Measurements from ENCODE around the gene PCDHGB5.
"Not testable (repeated sequence)": the region's sequence is repeated elsewhere in the genome, so short reads cannot be mapped to it uniquely, and the experiment has no call there.

The PCDHGB5 gene

DNA sequence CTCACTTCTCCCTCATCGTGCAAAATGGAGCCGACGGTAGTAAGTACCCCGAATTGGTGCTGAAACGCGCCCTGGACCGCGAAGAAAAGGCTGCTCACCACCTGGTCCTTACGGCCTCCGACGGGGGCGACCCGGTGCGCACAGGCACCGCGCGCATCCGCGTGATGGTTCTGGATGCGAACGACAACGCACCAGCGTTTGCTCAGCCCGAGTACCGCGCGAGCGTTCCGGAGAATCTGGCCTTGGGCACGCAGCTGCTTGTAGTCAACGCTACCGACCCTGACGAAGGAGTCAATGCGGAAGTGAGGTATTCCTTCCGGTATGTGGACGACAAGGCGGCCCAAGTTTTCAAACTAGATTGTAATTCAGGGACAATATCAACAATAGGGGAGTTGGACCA is 33.5 kb downstream of the PCDHGB5 start:
- Histone ChIP-seq H3K4me2 (ENCODE audit: low read depth, low read length, poor library complexity, severe bottlenecking) (no peak overlapping the region), H2AFZ (ENCODE audit: low read depth, low read length, severe bottlenecking) (no peak overlapping the region), H3K9me2 (replicated peaks; ENCODE audit: insufficient read depth, low read length) (no peaks in the 10 kb centered on the region), H4K20me1 (ENCODE audit: low read depth, low read length) (no peaks in the 10 kb centered on the region), H3K36me3 (ENCODE audit: low read length) (no peaks in the 10 kb centered on the region; the same call in 1 of the 2 replicates), H3K4me3 (ENCODE audit: insufficient read depth, low read length, poor library complexity, severe bottlenecking) (no peak overlapping the region), H3K79me2 (ENCODE audit: insufficient read depth, low read length) (no peaks in the 10 kb centered on the region), H3K9ac (ENCODE audit: low read length) (no peak overlapping the region), H3K27me3 (ENCODE audit: low read length) (no peaks in the 10 kb centered on the region), H3K9me3 (ENCODE audit: insufficient read depth, low read length) (peaks cover 11% of the 10 kb centered on the region; the same call in 1 of the 2 replicates), H3K27ac (ENCODE audit: low read depth, low read length) (no peak overlapping the region), H3F3A (ENCODE audit: insufficient read depth) (no peaks in the 10 kb centered on the region)
- TF ChIP-seq, protein P1, sequence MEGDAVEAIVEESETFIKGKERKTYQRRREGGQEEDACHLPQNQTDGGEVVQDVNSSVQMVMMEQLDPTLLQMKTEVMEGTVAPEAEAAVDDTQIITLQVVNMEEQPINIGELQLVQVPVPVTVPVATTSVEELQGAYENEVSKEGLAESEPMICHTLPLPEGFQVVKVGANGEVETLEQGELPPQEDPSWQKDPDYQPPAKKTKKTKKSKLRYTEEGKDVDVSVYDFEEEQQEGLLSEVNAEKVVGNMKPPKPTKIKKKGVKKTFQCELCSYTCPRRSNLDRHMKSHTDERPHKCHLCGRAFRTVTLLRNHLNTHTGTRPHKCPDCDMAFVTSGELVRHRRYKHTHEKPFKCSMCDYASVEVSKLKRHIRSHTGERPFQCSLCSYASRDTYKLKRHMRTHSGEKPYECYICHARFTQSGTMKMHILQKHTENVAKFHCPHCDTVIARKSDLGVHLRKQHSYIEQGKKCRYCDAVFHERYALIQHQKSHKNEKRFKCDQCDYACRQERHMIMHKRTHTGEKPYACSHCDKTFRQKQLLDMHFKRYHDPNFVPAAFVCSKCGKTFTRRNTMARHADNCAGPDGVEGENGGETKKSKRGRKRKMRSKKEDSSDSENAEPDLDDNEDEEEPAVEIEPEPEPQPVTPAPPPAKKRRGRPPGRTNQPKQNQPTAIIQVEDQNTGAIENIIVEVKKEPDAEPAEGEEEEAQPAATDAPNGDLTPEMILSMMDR (IDR thresholded peaks at IDR 0.05; ENCODE audit: insufficient read depth, low read length, poor library complexity, severe bottlenecking), result no peak
- no peak for TF ChIP-seq EZH2phosphoT487 (conservative IDR thresholded peaks at IDR 0.05; ENCODE audit: low read length)

DNA sequence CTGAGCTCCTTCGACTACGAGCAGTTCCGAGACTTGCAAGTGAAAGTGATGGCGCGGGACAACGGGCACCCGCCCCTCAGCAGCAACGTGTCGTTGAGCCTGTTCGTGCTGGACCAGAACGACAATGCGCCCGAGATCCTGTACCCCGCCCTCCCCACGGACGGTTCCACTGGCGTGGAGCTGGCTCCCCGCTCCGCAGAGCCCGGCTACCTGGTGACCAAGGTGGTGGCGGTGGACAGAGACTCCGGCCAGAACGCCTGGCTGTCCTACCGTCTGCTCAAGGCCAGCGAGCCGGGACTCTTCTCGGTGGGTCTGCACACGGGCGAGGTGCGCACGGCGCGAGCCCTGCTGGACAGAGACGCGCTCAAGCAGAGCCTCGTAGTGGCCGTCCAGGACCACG is 34.6 kb downstream of the PCDHGB5 start:
- not testable (repeated sequence) for H3F3A ChIP-seq (ENCODE audit: insufficient read depth); H3K4me2 ChIP-seq (ENCODE audit: low read depth, low read length, poor library complexity, severe bottlenecking); H3K27ac ChIP-seq (ENCODE audit: low read depth, low read length); H3K36me3 ChIP-seq (ENCODE audit: low read length); H2AFZ ChIP-seq (ENCODE audit: low read depth, low read length, severe bottlenecking); H3K9me2 ChIP-seq (replicated peaks; ENCODE audit: insufficient read depth, low read length); H4K20me1 ChIP-seq (ENCODE audit: low read depth, low read length); H3K9ac ChIP-seq (ENCODE audit: low read length); H3K79me2 ChIP-seq (ENCODE audit: insufficient read depth, low read length); H3K9me3 ChIP-seq (ENCODE audit: insufficient read depth, low read length); H3K27me3 ChIP-seq (ENCODE audit: low read length); H3K4me3 ChIP-seq (ENCODE audit: insufficient read depth, low read length, poor library complexity, severe bottlenecking)

- not testable (repeated sequence) for H3K79me2 ChIP-seq (ENCODE audit: insufficient read depth, low read length); H3K4me3 ChIP-seq (ENCODE audit: insufficient read depth, low read length, poor library complexity, severe bottlenecking); H3K27ac ChIP-seq (ENCODE audit: low read depth, low read length); H2AFZ ChIP-seq (ENCODE audit: low read depth, low read length, severe bottlenecking); H3K9ac ChIP-seq (ENCODE audit: low read length); H3K4me2 ChIP-seq (ENCODE audit: low read depth, low read length, poor library complexity, severe bottlenecking); H3K27me3 ChIP-seq (ENCODE audit: low read length); H4K20me1 ChIP-seq (ENCODE audit: low read depth, low read length); H3F3A ChIP-seq (ENCODE audit: insufficient read depth); H3K9me3 ChIP-seq (ENCODE audit: insufficient read depth, low read length); H3K9me2 ChIP-seq (replicated peaks; ENCODE audit: insufficient read depth, low read length); H3K36me3 ChIP-seq (ENCODE audit: low read length)
Measured at GRCh38 chr5:141432726-141433125, 35.0 kb downstream of the PCDHGB5 start.

DNA sequence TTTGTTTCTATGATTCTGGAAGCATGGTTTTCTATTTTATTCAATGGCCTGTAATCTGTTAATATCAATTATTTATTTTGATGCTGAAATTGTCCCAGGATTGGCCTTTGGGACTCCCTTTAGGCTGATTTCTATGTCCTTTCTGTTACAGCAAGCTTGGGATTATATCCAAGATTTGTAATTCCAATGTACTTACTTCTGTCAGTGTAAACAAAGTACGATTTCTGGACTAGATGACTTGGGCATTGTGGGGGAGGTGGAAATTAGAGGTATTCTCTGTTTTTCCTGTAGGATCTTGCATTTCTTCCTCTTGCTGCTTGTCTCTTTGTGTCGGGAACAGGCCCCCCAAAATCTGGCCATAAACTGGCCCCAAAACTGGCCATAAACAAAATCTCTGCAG is 36.3 kb downstream of the PCDHGB5 start:
- no peaks in the 10 kb centered on the region for H3F3A ChIP-seq (ENCODE audit: insufficient read depth)
- no peaks in the 10 kb centered on the region for H3K27me3 ChIP-seq (ENCODE audit: low read length)
- H3K9ac ChIP-seq (ENCODE audit: low read length), result no peak overlapping the region
- no peak overlapping the region for H2AFZ ChIP-seq (ENCODE audit: low read depth, low read length, severe bottlenecking)
- no peak overlapping the region for H3K27ac ChIP-seq (ENCODE audit: low read depth, low read length)
- no peaks in the 10 kb centered on the region for H3K79me2 ChIP-seq (ENCODE audit: insufficient read depth, low read length)
- no peaks in the 10 kb centered on the region; the same call in 1 of the 2 replicates for H3K36me3 ChIP-seq (ENCODE audit: low read length)
- no peak overlapping the region for H3K4me3 ChIP-seq (ENCODE audit: insufficient read depth, low read length, poor library complexity, severe bottlenecking)
- H4K20me1 ChIP-seq (ENCODE audit: low read depth, low read length), result no peaks in the 10 kb centered on the region
- no peak overlapping the region for H3K4me2 ChIP-seq (ENCODE audit: low read depth, low read length, poor library complexity, severe bottlenecking)
- TF ChIP-seq, protein P1 (IDR thresholded peaks at IDR 0.05; ENCODE audit: insufficient read depth, low read length, poor library complexity, severe bottlenecking), result no peak
- no peak for TF ChIP-seq EZH2phosphoT487 (conservative IDR thresholded peaks at IDR 0.05; ENCODE audit: low read length)
- H3K9me2 ChIP-seq (replicated peaks; ENCODE audit: insufficient read depth, low read length), result no peaks in the 10 kb centered on the region
- H3K9me3 ChIP-seq (ENCODE audit: insufficient read depth, low read length), result peaks cover 6% of the 10 kb centered on the region; the same call in 1 of the 2 replicates
